ENCODE results near the gene ZFY.

GRCh38 chrY:2950655-2951054 is 15.5 kb downstream of the ZFY start:
- TF ChIP-seq CTCF (IDR thresholded peaks at IDR 0.05; ENCODE audit: borderline replicate concordance, extremely low read depth, low read length, poor library complexity, severe bottlenecking) (no peak), EZH2 (IDR thresholded peaks at IDR 0.05; ENCODE audit: borderline replicate concordance, low read depth, low read length, severe bottlenecking) (no peak)

Measured in DND-41 (cell line).